Measurements from ENCODE around the gene SLC16A7.
"Not testable (repeated sequence)": the region's sequence is repeated elsewhere in the genome, so short reads cannot be mapped to it uniquely, and the experiment has no call there.

The SLC16A7 gene

GRCh38 chr12:59736359-59736758 lies 140.5 kb downstream of the SLC16A7 start:
- no peak for DNase-seq (ENCODE audit: low read depth)

- no peak for DNase-seq (ENCODE audit: low read depth)
Observed at GRCh38 chr12:59736786-59737185, 141.0 kb downstream of the SLC16A7 start.

DNA sequence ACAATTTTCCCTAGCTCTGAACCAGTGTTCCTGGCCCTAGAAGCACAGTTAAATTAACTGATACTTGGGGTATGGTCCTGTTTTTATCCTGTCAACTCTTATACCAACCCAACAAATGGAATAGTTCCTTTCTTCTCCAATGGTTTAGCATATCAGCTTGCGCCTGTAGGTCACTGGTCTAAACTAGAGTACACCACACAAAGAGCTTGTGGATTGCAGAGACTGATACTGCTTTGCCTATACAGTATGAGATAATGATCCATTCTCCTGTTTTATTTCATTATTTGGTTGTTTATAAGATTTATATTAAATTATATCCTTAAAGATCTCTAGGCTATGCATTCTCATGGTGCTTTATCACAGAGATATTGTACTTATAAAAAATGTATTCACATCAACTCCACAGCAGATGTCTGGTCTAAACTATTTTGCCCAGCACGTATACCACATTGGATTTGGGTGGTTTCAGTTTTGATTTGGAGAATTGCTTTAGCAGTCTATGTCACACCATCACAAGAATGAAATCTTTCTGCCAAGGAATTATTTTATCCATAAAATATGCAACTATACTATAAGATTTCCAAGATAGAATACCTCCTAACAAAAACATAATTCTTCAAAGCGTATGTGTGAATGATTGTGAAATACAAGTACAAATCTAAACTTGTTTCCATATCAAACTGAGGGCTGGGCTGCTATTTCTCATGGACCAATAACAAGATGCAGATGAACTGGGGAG lies 142.1 kb downstream of the SLC16A7 start:
- DNase-seq (ENCODE audit: low read depth): no peak

- DNase-seq (ENCODE audit: low read depth): no peak
Observed at GRCh38 chr12:59742841-59743240, 147.0 kb downstream of the SLC16A7 start.

DNA sequence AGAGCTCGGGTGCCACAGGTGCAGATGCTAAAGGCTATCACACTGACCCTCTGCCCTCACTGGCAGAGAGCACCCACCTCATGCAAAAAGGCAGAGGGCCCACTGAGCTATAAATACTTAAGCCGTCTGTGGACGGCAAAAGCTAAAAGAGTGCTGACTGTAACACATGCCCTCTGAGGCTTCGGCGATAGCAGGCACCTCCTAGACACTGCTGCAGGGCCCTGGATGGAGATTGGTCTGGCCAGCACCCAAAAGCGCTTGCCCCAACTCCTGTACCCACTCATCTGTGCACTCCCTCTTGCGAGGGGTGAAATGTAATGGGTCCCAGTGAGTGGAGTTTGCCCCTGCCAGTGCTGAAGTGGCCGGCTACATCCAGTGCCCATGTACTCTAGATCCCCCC lies 148.7 kb downstream of the SLC16A7 start:
- DNase-seq (ENCODE audit: low read depth): no peak

- not testable (repeated sequence) for DNase-seq (ENCODE audit: low read depth)
Observed at GRCh38 chr12:59751091-59751490, 155.3 kb downstream of the SLC16A7 start.

DNA sequence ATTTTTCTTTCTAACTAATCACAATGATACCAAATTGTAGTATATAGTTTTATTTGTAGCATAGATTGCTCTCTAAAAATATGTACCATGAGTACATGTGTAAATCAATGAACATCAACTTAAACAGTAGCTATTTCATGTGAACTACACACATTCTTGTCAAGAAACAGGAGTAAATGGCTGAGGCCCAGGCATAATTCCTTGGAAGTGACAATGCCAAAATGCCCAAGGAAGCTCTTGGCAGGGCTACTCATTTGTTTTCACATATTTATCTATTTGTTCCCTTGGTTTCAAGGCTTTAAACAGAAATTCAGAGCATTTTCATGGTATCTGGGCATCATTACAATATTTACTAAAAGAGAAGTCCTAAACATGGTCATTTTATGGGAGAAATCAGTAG lies 165.7 kb downstream of the SLC16A7 start:
- no peak for DNase-seq (ENCODE audit: low read depth)

DNA sequence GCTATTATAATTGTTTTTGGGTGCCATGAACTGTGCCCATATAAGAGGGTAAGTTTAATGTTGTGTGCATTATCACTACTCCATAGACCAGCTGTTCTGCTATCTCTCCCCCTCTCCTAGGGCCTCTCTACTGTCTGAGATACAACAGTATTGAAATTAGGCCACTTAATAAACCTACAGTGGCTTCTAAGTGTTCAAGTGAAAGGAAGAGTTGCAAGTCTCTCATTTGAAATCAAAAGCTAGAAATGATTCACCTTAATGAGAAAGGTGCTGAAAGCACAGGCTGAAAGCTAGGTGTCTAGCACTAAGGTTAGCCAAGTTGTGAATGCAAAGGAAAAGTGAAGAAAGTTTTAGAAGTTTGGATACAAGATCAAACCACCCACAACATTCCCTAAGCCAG lies 168.0 kb downstream of the SLC16A7 start:
- DNase-seq (ENCODE audit: low read depth): no peak

DNA sequence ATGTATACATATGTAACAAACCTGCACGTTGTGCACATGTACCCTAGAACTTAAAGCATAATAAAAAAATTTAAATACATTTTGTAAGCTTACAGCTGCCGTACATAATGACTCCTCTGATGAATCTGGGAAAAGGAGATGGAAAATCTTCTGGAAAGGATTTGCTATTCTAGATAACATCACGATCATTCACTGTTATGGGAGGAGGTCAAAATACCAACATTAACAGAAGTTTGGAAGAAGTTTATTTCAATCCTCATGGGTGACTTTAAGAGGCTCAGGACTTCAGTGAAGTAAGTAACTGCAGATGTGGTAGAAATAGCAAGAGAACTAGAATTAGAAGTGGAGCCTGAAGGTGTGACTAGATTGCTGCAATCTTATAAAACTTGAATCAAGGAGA lies 172.2 kb downstream of the SLC16A7 start:
- DNase-seq (ENCODE audit: low read depth): no peak

DNA sequence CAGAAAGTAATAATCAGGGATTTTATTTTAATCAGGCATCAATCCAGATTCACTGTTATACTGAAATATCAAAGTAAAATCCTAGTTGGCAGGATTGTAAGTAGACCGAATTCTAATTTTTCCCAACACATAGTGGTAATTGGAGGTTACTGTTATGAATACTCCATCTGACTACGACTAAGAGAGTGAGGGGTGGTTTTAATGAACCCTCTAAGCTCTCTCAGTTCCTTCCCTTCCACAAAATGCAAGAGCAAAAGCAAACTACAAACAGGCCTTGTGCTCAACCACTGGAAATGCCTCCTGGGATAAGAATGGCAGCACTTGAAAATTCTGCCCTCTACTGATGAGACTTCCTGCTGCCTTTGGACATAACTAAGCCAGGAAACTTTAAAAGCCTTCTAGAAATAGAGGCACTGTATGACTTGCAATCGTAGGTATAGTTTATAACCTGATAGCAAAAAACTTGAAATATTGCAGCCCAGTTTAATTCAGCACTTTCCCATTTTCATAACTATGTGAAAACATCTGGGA lies 184.8 kb downstream of the SLC16A7 start:
- DNase-seq (ENCODE audit: low read depth): no peak

GRCh38 chr12:59787610-59788009 lies 191.8 kb downstream of the SLC16A7 start:
- DNase-seq (ENCODE audit: low read depth): no peak

DNA sequence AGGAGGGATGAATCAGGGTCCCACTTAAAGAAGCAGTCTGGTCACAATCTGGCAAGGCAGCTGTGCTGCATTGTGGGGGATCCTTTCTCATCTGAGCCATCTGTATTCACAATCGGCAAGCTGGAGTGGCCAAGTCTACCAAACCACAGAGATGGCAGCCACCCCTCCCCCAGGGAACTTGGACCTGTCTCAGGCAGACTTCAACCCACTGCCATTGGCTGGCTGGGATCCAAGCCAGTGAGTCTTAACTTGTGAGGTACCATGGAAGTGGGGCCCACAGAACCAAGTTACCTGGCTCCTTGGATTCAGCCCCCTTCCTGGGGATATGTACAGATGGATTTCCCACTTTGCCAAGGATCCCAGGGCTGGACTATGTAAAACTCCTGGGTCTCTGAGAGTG lies 196.8 kb downstream of the SLC16A7 start:
- DNase-seq (ENCODE audit: low read depth): no peak

DNA sequence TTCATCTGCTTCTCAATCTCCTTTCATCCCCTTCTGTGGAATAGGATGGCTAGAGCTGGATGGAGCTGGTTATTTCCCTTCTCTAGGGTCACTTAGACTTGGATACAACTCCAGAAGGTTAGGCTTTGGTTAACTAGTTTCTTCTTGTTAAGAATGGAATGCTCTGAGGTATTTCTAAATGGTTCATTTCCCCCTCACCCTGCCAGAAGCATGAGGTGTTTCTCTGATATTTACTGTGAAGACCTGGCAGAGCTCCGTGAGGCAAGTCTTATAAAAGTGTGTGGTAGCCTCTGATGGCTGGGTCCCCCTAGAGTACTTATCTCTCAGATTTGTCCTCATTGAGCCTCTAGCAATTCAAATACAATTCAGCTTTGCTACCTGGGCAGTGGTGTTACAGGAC lies 207.9 kb downstream of the SLC16A7 start:
- no peak for DNase-seq (ENCODE audit: low read depth)

- DNase-seq (ENCODE audit: low read depth): no peak
Observed at GRCh38 chr12:59808317-59808910, 212.6 kb downstream of the SLC16A7 start.

DNA sequence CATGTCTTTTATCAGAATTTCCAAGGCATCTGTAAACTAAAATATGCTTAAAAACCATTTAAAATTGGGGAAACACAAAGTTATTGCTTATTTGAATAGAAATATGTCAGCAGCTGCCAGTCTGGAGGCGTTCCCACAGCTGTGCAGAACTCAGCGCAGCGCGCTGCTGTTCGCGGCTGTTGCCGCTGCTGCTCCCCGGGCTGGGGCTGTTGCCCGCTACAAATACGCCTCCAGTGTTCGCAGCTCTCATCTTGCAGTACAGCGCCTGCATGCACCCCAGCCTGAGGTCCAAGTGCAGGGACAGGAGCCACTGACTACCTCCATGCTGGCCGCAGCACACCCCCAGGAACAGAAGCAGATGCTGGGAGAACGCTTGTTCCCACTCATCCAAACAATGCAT lies 216.2 kb downstream of the SLC16A7 start:
- DNase-seq (ENCODE audit: low read depth): no peak

- DNase-seq (ENCODE audit: low read depth): no peak
Observed at GRCh38 chr12:59812716-59813115, 216.9 kb downstream of the SLC16A7 start.

DNA sequence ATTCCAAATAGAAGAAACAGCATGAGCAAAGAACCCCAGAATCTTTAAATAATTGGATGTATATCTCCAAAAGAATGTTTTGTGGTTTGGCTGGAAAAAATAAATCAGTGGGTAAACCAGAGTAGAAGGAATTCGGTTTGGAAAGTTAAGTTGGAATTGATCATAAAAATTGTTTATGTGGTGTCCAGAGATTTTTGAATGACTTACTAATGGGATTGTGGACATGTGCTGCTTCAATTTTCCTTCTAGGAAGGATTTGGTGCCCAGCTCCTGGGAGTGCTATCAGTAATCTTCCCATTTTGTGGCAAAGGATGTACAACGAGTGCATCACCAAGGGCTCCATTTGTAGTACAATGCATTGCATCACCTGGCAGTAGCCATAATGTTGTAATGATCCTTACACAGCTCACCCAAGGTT lies 224.8 kb downstream of the SLC16A7 start:
- DNase-seq (ENCODE audit: low read depth): no peak

DNA sequence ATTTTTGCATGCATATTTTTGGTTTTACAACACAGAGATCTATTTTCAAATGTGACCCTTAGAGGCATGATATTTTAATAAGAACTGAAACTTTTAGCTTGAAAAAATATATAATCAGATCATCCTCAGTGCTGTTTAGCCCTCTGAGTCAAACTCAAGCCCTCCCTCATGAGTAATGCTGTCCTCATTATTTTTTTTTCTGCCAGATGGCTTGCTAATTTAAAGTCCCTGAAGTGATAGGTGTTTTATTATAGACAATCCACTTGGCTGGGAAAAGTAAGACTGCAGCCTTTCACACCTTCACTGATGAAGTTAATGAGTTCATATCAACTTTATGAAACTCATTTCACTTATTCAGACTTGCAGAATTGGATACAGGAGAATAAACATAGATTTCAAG lies 227.7 kb downstream of the SLC16A7 start:
- no peak for DNase-seq (ENCODE audit: low read depth)

DNA sequence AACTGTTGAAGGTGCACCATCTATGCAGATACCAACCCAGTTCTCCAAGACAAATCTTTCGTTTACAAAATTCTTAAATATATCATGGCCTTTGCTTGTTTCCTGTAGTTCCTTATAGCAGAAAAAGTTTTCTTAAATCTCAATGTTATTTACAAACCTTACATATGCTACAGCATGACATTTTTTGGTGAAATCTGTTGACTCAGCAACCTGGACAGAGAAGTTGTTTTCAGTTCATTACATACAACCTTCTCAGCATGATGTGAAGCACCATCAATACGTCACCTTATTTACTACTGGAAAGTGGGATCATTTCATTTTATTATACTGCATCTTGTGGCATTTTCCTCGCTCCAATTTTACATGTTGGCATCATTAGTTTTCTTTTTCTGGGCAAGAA lies 231.9 kb downstream of the SLC16A7 start:
- no peak for DNase-seq (ENCODE audit: low read depth)

DNA sequence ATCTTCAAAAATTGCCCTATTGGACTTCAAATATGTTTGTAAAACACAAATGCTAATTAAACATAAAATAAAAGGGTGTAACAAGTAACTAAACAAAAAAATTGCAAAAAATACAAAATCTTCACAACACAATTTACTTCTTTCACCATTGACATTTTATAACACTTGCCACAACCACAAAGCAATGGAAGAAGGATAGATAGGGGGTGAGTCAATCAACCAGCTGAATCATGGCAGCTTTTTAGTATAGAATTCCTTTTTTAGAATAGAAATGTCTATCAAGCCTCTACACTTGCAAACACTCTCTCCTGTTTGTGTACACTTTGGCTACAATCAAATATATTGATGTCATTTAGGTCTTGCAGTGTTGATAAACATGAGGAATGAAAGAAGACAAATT lies 232.7 kb downstream of the SLC16A7 start:
- DNase-seq (ENCODE audit: low read depth): no peak

- no peak for DNase-seq (ENCODE audit: low read depth)
Observed at GRCh38 chr12:59833408-59833807, 237.6 kb downstream of the SLC16A7 start.

GRCh38 chr12:59834659-59835474 lies 239.0 kb downstream of the SLC16A7 start:
- no peak for DNase-seq (ENCODE audit: low read depth)
